ENCODE results near the gene MRPS33. TPM values are rescaled to one million over a fixed set of nuclear protein-coding genes. Genes with fewer than 3 reads are reported as not detected.
"Not testable (repeated sequence)": the region's sequence is repeated elsewhere in the genome, so short reads cannot be mapped to it uniquely, and the experiment has no call there.

The MRPS33 gene
- total RNA-seq: 100 to 1,000 TPM in 1 of 2 donors, 10 to 100 TPM in 1; 73.9 to 101 TPM

- H3K9me3 Mint-ChIP-seq: peaks cover 0 to 6% of the 10 kb centered on the region in 2 donors
- peak; percentile 95 to 96 for ATAC-seq
Measured at GRCh38 chr7:141014524-141015395, at the start of gene MRPS33. TSS of gene MRPS33 (minus strand) at chr7:141014952. CDS start at chr7:141010633, 4,319 bp downstream.

GRCh38 chr7:141057788-141058187 lies 43.0 kb upstream of the MRPS33 start:
- Mint-ChIP-seq H3K27ac (no peak overlapping the region), H3K9me3 (no peaks in the 10 kb centered on the region), H3K36me3 (peaks cover 0 to 5% of the 10 kb centered on the region in 2 donors)
- DNase-seq (ENCODE audit: low spot score in 2 of 2): no peak
- ATAC-seq: no peak

More at GRCh38 chr7:141014524-141015395, at the start of gene MRPS33:
- peak within 1 kb of the TSS; percentile 97 for H3K27ac Mint-ChIP-seq
- peaks cover 8 to 15% of the 10 kb centered on the region in 2 donors for H3K36me3 Mint-ChIP-seq
- DNase-seq (ENCODE audit: low spot score in 2 of 2): peak; percentile 92 to 95

- Mint-ChIP-seq H3K36me3 (peaks cover 0 to 5% of the 10 kb centered on the region in 2 donors), H3K27ac (no peak overlapping the region), H3K9me3 (no peaks in the 10 kb centered on the region)
- DNase-seq (ENCODE audit: low spot score in 2 of 2): no peak
- no peak for ATAC-seq
Measured at GRCh38 chr7:141055146-141055545, 40.4 kb upstream of the MRPS33 start.

- Mint-ChIP-seq H3K9me3 (no peaks in the 10 kb centered on the region), H3K36me3 (peaks cover 0 to 5% of the 10 kb centered on the region in 2 donors), H3K27ac (peak overlapping the region in 1 of 2 donors; percentile 11)
- DNase-seq (ENCODE audit: low spot score in 2 of 2): peak in 1 of 2 donors; percentile 19
- ATAC-seq: peak; percentile 84 to 95
Measured at GRCh38 chr7:141053626-141054025, 38.9 kb upstream of the MRPS33 start.

GRCh38 chr7:141045842-141046620 lies 31.3 kb upstream of the MRPS33 start:
- Mint-ChIP-seq H3K9me3 (no peaks in the 10 kb centered on the region), H3K36me3 (no peaks in the 10 kb centered on the region), H3K27ac (no peak overlapping the region)
- DNase-seq (ENCODE audit: low spot score in 2 of 2) (no peak), ATAC-seq (no peak)

GRCh38 chr7:141045126-141045841 lies 30.5 kb upstream of the MRPS33 start:
- Mint-ChIP-seq H3K36me3 (no peaks in the 10 kb centered on the region), H3K9me3 (no peaks in the 10 kb centered on the region), H3K27ac (no peak overlapping the region)
- no peak for ATAC-seq
- DNase-seq (ENCODE audit: low spot score in 2 of 2): no peak

GRCh38 chr7:141043616-141044015 lies 28.9 kb upstream of the MRPS33 start:
- DNase-seq (ENCODE audit: low spot score in 2 of 2) (no peak), ATAC-seq (no peak)
- H3K27ac Mint-ChIP-seq: no peak overlapping the region
- H3K36me3 Mint-ChIP-seq: no peaks in the 10 kb centered on the region
- H3K9me3 Mint-ChIP-seq: no peaks in the 10 kb centered on the region

GRCh38 chr7:141042222-141043193 lies 27.8 kb upstream of the MRPS33 start:
- ATAC-seq: no peak
- Mint-ChIP-seq H3K27ac (no peak overlapping the region), H3K9me3 (no peaks in the 10 kb centered on the region), H3K36me3 (no peaks in the 10 kb centered on the region)
- DNase-seq (ENCODE audit: low spot score in 2 of 2): no peak

GRCh38 chr7:141039376-141039775 lies 24.6 kb upstream of the MRPS33 start:
- no peak for ATAC-seq
- peaks cover 0 to 2% of the 10 kb centered on the region in 2 donors for H3K9me3 Mint-ChIP-seq
- no peak for DNase-seq (ENCODE audit: low spot score in 2 of 2)

GRCh38 chr7:141038100-141038499 lies 23.3 kb upstream of the MRPS33 start:
- not testable (repeated sequence) for H3K9me3 Mint-ChIP-seq; H3K36me3 Mint-ChIP-seq; H3K27ac Mint-ChIP-seq; DNase-seq (ENCODE audit: low spot score in 2 of 2); ATAC-seq

More at GRCh38 chr7:141039376-141039775, 24.6 kb upstream of the MRPS33 start:
- H3K27ac Mint-ChIP-seq: no peak overlapping the region
- H3K36me3 Mint-ChIP-seq: peaks cover 0 to 3% of the 10 kb centered on the region in 2 donors

GRCh38 chr7:141032539-141033323 lies 18.0 kb upstream of the MRPS33 start:
- DNase-seq (ENCODE audit: low spot score in 2 of 2); H3K27ac Mint-ChIP-seq; H3K9me3 Mint-ChIP-seq; ATAC-seq: not testable (repeated sequence)
- peaks cover 0 to 10% of the 10 kb centered on the region in 2 donors for H3K36me3 Mint-ChIP-seq

- H3K9me3 Mint-ChIP-seq: peaks cover 7 to 8% of the 10 kb centered on the region in 2 donors
- ATAC-seq (no peak), DNase-seq (ENCODE audit: low spot score in 2 of 2) (no peak)
- H3K27ac Mint-ChIP-seq: no peak overlapping the region
- peaks cover 16 to 19% of the 10 kb centered on the region in 2 donors for H3K36me3 Mint-ChIP-seq
Measured at GRCh38 chr7:141028767-141029166, 14.0 kb upstream of the MRPS33 start.

- no peak for DNase-seq (ENCODE audit: low spot score in 2 of 2)
- ATAC-seq: no peak
- H3K27ac Mint-ChIP-seq: no peak overlapping the region
- peaks cover 16% of the 10 kb centered on the region in 2 donors for H3K36me3 Mint-ChIP-seq
- peaks cover 7 to 8% of the 10 kb centered on the region in 2 donors for H3K9me3 Mint-ChIP-seq
Measured at GRCh38 chr7:141027043-141027442, 12.3 kb upstream of the MRPS33 start.

GRCh38 chr7:141024668-141025067 lies 9.9 kb upstream of the MRPS33 start:
- no peak overlapping the region for H3K27ac Mint-ChIP-seq
- H3K36me3 Mint-ChIP-seq: peaks cover 14 to 16% of the 10 kb centered on the region in 2 donors
- DNase-seq (ENCODE audit: low spot score in 2 of 2) (no peak), ATAC-seq (no peak)
- peaks cover 7 to 8% of the 10 kb centered on the region in 2 donors for H3K9me3 Mint-ChIP-seq

- ATAC-seq (peak in 1 of 2 donors; percentile 24), DNase-seq (ENCODE audit: low spot score in 2 of 2) (no peak)
- Mint-ChIP-seq H3K27ac (peak overlapping the region in 1 of 2 donors; percentile 23), H3K9me3 (peaks cover 7 to 8% of the 10 kb centered on the region in 2 donors), H3K36me3 (peaks cover 14 to 16% of the 10 kb centered on the region in 2 donors)
Measured at GRCh38 chr7:141023295-141023694, 8.5 kb upstream of the MRPS33 start.
